HCT116 (cell line): ENCODE measurements around the gene HSPG2. TPM values are rescaled to one million over a fixed set of nuclear protein-coding genes. Genes with fewer than 3 reads are reported as not detected.

ENCODE experiments used
- ATAC-seq: fragments of 200-7000 bp; cut with Tn5 transposase; 2 replicates; pipeline ENCODE4 v1.9.1; 2020; ENCODE audit warnings: mild to moderate bottlenecking, moderate library complexity
- BruUV-seq: library from RNA; stranded (reverse); fragments of 400-500 nt; replicated peaks from 2 replicates; lab custom pipeline; 2021; lab: Mats Ljungman, UMichigan
- CTCF ChIA-PET: fragments of 300-600 bp; sonication (Branson Sonifier 250); formaldehyde crosslinking; loops from one replicate; lab custom pipeline; 2021; ENCODE audit warnings: antibody characterized with exemption; lab: Charles Lee
- POLR2A ChIA-PET: fragments of 300-600, 350-600 bp; sonication (Branson Sonifier 250); formaldehyde crosslinking; loops from one replicate; lab custom pipeline; 2021; ENCODE audit warnings: antibody characterized with exemption; lab: Charles Lee
- RAD21 ChIA-PET, 2 experiments: fragments of 300-600 bp; sonication (Branson Sonifier 250); formaldehyde crosslinking; loops; one replicate each; lab custom pipeline; 2023; ENCODE audit warnings: low total read pairs in 2 of 2; ENCODE audit not compliant: uncharacterized antibody in 2 of 2, unreplicated experiment in 2 of 2, low non-redundant PET in 1 of 2; lab: Charles Lee
- DNase-seq: peaks from one replicate; pipeline ENCODE4 v3.0.0-alpha.2; 2010; ENCODE audit warnings: low read depth, low spot score
- H2AFZ ChIP-seq: fragments of 200-600 bp; shearing (Covaris generic), sonication (generic); 2 replicates; pipeline ENCODE4 v1.6.1; 2017; ENCODE audit warnings: low read depth, mixed run types, mixed read lengths, antibody characterized with exemption, low read length; ENCODE audit not compliant: poor library complexity, severe bottlenecking
- H3K27ac ChIP-seq: 2 replicates; pipeline ENCODE4 v1.5.1; 2012; ENCODE audit warnings: low read depth, low read length
- H3K27me3 ChIP-seq: fragments of 200-600 bp; sonication (generic); 2 replicates; pipeline ENCODE4 v1.6.1; 2016; ENCODE audit warnings: mixed run types, low read length, mixed read lengths; ENCODE audit not compliant: insufficient read depth
- H3K36me3 ChIP-seq, 2 experiments: fragments of 200-500 bp in 1 of 2; fragments of 200-600 bp in 1 of 2; sonication (Bioruptor generic) in 1 of 2; sonication (generic) in 1 of 2; 2 replicates each; pipeline versions ENCODE4 v1.5.1 to v1.6.1; 2014 to 2016; ENCODE audit warnings: low read length in 2 of 2, inconsistent platforms in 1 of 2, mixed read lengths in 1 of 2, mixed run types in 1 of 2; ENCODE audit not compliant: insufficient read depth in 2 of 2, control insufficient read depth in 1 of 2
- H3K4me1 ChIP-seq, 2 experiments: fragments of 200-600 bp in 1 of 2; sonication (generic) in 1 of 2; 2 replicates each; pipeline versions ENCODE4 v1.5.1 to v1.6.1; 2012 to 2017; ENCODE audit warnings: low read length in 2 of 2, inconsistent platforms in 1 of 2, mild to moderate bottlenecking in 1 of 2, mixed read lengths in 1 of 2, mixed run types in 1 of 2, moderate library complexity in 1 of 2; ENCODE audit not compliant: insufficient read depth in 2 of 2, control insufficient read depth in 1 of 2
- H3K4me2 ChIP-seq: fragments of 200-600 bp; sonication (generic); 2 replicates; pipeline ENCODE4 v1.6.1; 2017; ENCODE audit warnings: mixed run types, low read length, mixed read lengths
- H3K4me3 ChIP-seq, 2 experiments: fragments of 200-600 bp in 1 of 2; sonication (generic) in 1 of 2; replicated peaks in 1 of 2; 2 replicates each; pipeline ENCODE4 v1.5.1; 2011 to 2016; ENCODE audit warnings: low read length in 2 of 2, control low read depth in 1 of 2, low read depth in 1 of 2, mild to moderate bottlenecking in 1 of 2, mixed read lengths in 1 of 2, mixed run types in 1 of 2
- H3K79me2 ChIP-seq: fragments of 200-600 bp; sonication (generic); 2 replicates; pipeline ENCODE4 v1.6.1; 2017; ENCODE audit warnings: mild to moderate bottlenecking, mixed run types, low read length, moderate library complexity, mixed read lengths; ENCODE audit not compliant: insufficient read depth
- H3K9ac ChIP-seq: fragments of 200-600 bp; sonication (generic); 2 replicates; pipeline ENCODE4 v1.6.1; 2016; ENCODE audit warnings: low read length, mixed read lengths
- H3K9me2 ChIP-seq: fragments of 200-600 bp; sonication (generic), shearing (Covaris generic); 2 replicates; pipeline ENCODE4 v1.6.1; 2017; ENCODE audit warnings: mixed run types, mild to moderate bottlenecking, moderate library complexity; ENCODE audit not compliant: insufficient read depth
- H3K9me3 ChIP-seq, 2 experiments: fragments of 200-500 bp in 1 of 2; fragments of 200-600 bp in 1 of 2; sonication (Bioruptor generic) in 1 of 2; sonication (generic) in 1 of 2; 2 replicates each; pipeline ENCODE4 v1.6.1; 2014 to 2017; ENCODE audit warnings: low read length in 2 of 2, mixed read lengths in 2 of 2, inconsistent platforms in 1 of 2, low read depth in 1 of 2, mild to moderate bottlenecking in 1 of 2, mixed run types in 1 of 2, moderate library complexity in 1 of 2; ENCODE audit not compliant: control insufficient read depth in 1 of 2, insufficient read depth in 1 of 2
- H4K20me1 ChIP-seq: fragments of 200-600 bp; sonication (generic), shearing (Covaris generic); 2 replicates; pipeline ENCODE4 v1.6.1; 2017; ENCODE audit warnings: mixed run types, mild to moderate bottlenecking, moderate library complexity; ENCODE audit not compliant: insufficient read depth
- CBX3 ChIP-seq: IDR thresholded peaks from 2 replicates; pipeline ENCODE4 v1.6.1; 2012; ENCODE audit warnings: low read depth
- ELF1 ChIP-seq: IDR thresholded peaks from 2 replicates; pipeline ENCODE4 v1.6.1; 2012; ENCODE audit warnings: low read depth, borderline replicate concordance
- EZH2 ChIP-seq: fragments of 200-600 bp; sonication (generic); IDR thresholded peaks from 2 replicates; pipeline ENCODE4 v1.6.1; 2017; ENCODE audit warnings: antibody characterized with exemption, mixed run types
- EZH2phosphoT487 ChIP-seq: fragments of 200-600 bp; IDR thresholded peaks from 2 replicates; pipeline ENCODE4 v1.6.1; 2018; ENCODE audit warnings: antibody characterized with exemption, borderline replicate concordance
- JUND ChIP-seq: IDR thresholded peaks from 2 replicates; pipeline ENCODE4 v1.6.1; 2012
- POLR2AphosphoS5 ChIP-seq: IDR thresholded peaks from 2 replicates; pipeline ENCODE4 v1.6.1; 2011; ENCODE audit warnings: mild to moderate bottlenecking, low read depth, low read length, moderate library complexity
- YY1 ChIP-seq: IDR thresholded peaks from 2 replicates; pipeline ENCODE4 v1.6.1; 2011; ENCODE audit warnings: low read length, low read depth, moderate library complexity, mild to moderate bottlenecking; ENCODE audit not compliant: insufficient replicate concordance; ENCODE audit errors: extremely low read depth
- ZNF274 ChIP-seq: fragments of 200-500 bp; sonication (Bioruptor generic); IDR thresholded peaks from 2 replicates; pipeline ENCODE4 v1.6.1; 2014; ENCODE audit warnings: mild to moderate bottlenecking, low read depth, low read length, inconsistent platforms
- intact Hi-C: fragments of 100-400 bp; cut with micrococcal nuclease; formaldehyde crosslinking; loops from 2 replicates; pipeline ENCODE4 v1.10.0; 2022
- total RNA-seq: library from RNA; stranded (reverse); gene quantifications from one replicate; pipeline ENCODE4 v1.2.1, GENCODE V29; 2021; ENCODE audit not compliant: unreplicated experiment
- TF ChIP-seq, protein P1 (sequence below): IDR thresholded peaks from 2 replicates; pipeline ENCODE4 v1.6.1; 2012
- TF ChIP-seq, protein P2 (sequence below): IDR thresholded peaks from 2 replicates; pipeline ENCODE4 v1.6.1; 2012
- TF ChIP-seq, protein P3 (sequence below), 3 experiments: fragments of 200-600 bp in 1 of 3; sonication (generic) in 1 of 3; IDR thresholded peaks in 2 of 3; conservative IDR thresholded peaks in 1 of 3; 2 replicates each; pipeline ENCODE4 v1.5.1; 2012 to 2017; ENCODE audit warnings: low read depth in 2 of 3, low read length in 2 of 3, antibody characterized with exemption in 1 of 3, borderline replicate concordance in 1 of 3, control low read depth in 1 of 3, mild to moderate bottlenecking in 1 of 3, mixed read lengths in 1 of 3, mixed run types in 1 of 3, moderate library complexity in 1 of 3; ENCODE audit not compliant: insufficient read depth in 1 of 3
- TF ChIP-seq, protein P4 (sequence below): IDR thresholded peaks from 2 replicates; pipeline ENCODE4 v1.6.1; 2011; ENCODE audit warnings: mild to moderate bottlenecking, low read length, moderate library complexity; ENCODE audit not compliant: insufficient replicate concordance; ENCODE audit errors: extremely low read depth

Gene HSPG2
- total RNA-seq, 1 experiment from 2014 or later = 55.7 TPM

DNA sequence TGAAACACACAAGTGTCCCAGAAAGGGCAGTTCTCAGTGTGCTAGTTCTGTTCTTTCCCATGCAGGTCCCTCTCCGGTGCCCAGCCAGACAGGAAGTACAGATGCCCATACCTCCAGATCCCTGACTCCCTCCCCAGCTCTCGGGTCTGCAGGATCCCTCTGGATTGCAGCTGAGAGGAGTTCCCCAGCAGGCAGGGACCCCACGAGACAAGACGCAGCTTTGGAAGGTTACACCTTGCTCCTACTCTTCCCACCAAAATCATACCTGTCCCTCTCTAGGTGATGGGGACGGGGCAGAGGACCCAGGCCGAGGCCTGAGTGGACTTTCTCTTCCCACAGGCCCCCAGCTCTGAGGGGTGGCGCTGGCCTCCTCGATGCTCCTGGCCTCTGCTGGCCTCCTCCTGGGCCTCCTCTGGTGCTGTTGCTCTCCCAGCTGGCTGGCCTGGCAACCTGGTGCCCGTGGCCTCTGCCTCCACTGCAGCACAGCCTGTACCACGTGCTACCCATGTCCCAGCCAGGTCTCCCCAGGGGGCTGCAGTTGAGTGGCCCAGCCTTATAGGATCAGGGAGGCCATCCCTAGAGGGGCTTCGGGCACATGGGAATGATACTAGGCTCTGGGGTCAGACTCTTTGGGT is 115.6 kb downstream of the HSPG2 start:
- intact Hi-C loops = no loop called here
- H3K27ac ChIP-seq = no peak overlapping the region
- H3K4me3 ChIP-seq = no peak overlapping the region
- no peaks in the 10 kb centered on the region for H3K9me3 ChIP-seq
- H3K9me2 ChIP-seq = no peaks in the 10 kb centered on the region
- CTCF ChIA-PET = no interaction called here
- H3K4me2 ChIP-seq = no peak overlapping the region
- no peaks in the 10 kb centered on the region for H3K79me2 ChIP-seq
- BruUV-seq = no TSS peak
- no peak overlapping the region for H2AFZ ChIP-seq
- no peak for DNase-seq
- POLR2A ChIA-PET = no interaction called here
- TF ChIP-seq, protein P1, sequence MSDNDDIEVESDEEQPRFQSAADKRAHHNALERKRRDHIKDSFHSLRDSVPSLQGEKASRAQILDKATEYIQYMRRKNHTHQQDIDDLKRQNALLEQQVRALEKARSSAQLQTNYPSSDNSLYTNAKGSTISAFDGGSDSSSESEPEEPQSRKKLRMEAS = no peak
- TF ChIP-seq CBX3 (no peak), ZNF274 (no peak)
- TF ChIP-seq, protein P2, sequence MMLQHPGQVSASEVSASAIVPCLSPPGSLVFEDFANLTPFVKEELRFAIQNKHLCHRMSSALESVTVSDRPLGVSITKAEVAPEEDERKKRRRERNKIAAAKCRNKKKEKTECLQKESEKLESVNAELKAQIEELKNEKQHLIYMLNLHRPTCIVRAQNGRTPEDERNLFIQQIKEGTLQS = no peak
- TF ChIP-seq, all 23 proteins: peak for 0
- H4K20me1 ChIP-seq = no peaks in the 10 kb centered on the region
- no peaks in the 10 kb centered on the region for H3K27me3 ChIP-seq
- peaks cover 11 to 19% of the 10 kb centered on the region in 2 experiments; a peak in 3 of 4 replicates for H3K4me1 ChIP-seq
- H3K9ac ChIP-seq = no peak overlapping the region
- ATAC-seq = no peak
- H3K36me3 ChIP-seq = no peaks in the 10 kb centered on the region
- RAD21 ChIA-PET = no interaction called here

DNA sequence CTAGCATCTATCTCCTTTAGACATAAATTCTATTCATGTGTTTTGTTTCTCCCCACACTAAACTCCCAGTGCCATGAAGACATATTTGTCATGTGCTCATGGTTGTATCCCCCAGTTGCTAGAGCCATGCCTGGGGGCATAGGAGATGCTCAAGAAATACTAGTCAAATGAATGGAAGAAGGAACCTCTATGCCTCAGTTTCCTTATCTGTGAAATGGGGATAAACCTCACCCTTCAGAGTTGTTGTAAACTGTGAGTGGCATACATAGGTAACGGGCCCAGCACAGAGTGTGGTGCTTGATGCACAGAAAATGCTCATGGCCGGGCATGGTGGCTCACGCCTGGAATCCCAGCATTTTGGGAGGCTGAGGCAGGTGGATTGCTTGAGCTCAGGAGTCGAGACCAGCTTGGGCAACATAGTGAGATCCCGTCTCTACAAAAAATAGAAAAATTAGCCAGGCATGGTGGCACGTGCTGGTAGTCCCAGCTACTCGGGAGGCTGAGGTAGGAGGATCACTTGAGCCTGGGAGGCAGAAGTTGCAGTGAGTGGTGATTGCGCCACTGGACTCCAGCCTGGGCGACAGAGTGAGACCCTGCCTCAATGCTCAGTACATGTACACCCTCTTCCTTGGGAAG is 116.4 kb downstream of the HSPG2 start:
- ChIA-PET POLR2A (no interaction called here), RAD21 (no interaction called here), CTCF (no interaction called here)
- DNase-seq (no peak), ATAC-seq (no peak)
- H3K27me3 ChIP-seq = no peaks in the 10 kb centered on the region
- H3K79me2 ChIP-seq = no peaks in the 10 kb centered on the region
- H3K4me1 ChIP-seq = peaks cover 11 to 23% of the 10 kb centered on the region in 2 experiments; a peak in 3 of 4 replicates
- no peak overlapping the region for H3K9ac ChIP-seq
- H3K9me3 ChIP-seq = no peaks in the 10 kb centered on the region
- no peak overlapping the region for H3K27ac ChIP-seq
- TF ChIP-seq CBX3 (no peak), ELF1 (no peak), YY1 (no peak), EZH2 (no peak), POLR2AphosphoS5 (no peak), JUND (no peak), EZH2phosphoT487 (no peak)
- TF ChIP-seq, protein P3, sequence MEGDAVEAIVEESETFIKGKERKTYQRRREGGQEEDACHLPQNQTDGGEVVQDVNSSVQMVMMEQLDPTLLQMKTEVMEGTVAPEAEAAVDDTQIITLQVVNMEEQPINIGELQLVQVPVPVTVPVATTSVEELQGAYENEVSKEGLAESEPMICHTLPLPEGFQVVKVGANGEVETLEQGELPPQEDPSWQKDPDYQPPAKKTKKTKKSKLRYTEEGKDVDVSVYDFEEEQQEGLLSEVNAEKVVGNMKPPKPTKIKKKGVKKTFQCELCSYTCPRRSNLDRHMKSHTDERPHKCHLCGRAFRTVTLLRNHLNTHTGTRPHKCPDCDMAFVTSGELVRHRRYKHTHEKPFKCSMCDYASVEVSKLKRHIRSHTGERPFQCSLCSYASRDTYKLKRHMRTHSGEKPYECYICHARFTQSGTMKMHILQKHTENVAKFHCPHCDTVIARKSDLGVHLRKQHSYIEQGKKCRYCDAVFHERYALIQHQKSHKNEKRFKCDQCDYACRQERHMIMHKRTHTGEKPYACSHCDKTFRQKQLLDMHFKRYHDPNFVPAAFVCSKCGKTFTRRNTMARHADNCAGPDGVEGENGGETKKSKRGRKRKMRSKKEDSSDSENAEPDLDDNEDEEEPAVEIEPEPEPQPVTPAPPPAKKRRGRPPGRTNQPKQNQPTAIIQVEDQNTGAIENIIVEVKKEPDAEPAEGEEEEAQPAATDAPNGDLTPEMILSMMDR (IDR thresholded peaks at IDR 0.05 in 2 of 3, conservative IDR thresholded peaks at IDR 0.05 in 1 of 3; ENCODE audit: borderline replicate concordance in 1 of 3, insufficient read depth in 1 of 3, low read depth in 2 of 3, low read length in 2 of 3) = no peak
- TF ChIP-seq, protein P4, sequence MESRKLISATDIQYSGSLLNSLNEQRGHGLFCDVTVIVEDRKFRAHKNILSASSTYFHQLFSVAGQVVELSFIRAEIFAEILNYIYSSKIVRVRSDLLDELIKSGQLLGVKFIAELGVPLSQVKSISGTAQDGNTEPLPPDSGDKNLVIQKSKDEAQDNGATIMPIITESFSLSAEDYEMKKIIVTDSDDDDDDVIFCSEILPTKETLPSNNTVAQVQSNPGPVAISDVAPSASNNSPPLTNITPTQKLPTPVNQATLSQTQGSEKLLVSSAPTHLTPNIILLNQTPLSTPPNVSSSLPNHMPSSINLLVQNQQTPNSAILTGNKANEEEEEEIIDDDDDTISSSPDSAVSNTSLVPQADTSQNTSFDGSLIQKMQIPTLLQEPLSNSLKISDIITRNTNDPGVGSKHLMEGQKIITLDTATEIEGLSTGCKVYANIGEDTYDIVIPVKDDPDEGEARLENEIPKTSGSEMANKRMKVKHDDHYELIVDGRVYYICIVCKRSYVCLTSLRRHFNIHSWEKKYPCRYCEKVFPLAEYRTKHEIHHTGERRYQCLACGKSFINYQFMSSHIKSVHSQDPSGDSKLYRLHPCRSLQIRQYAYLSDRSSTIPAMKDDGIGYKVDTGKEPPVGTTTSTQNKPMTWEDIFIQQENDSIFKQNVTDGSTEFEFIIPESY = no peak
- TF ChIP-seq, protein P2 = no peak
- no peaks in the 10 kb centered on the region for H4K20me1 ChIP-seq
- intact Hi-C loops = no loop called here
- no peaks in the 10 kb centered on the region for H3K9me2 ChIP-seq
- H3K36me3 ChIP-seq = no peaks in the 10 kb centered on the region
- H2AFZ ChIP-seq = no peak overlapping the region
- no TSS peak for BruUV-seq
- H3K4me2 ChIP-seq = no peak overlapping the region
- H3K4me3 ChIP-seq = no peak overlapping the region
